D341Med (cell line): ENCODE results near the gene CERS4.
"Not testable (repeated sequence)": the region's sequence is repeated elsewhere in the genome, so short reads cannot be mapped to it uniquely, and the experiment has no call there.

Source experiments
- DNase-seq: peaks from one replicate; pipeline ENCODE4 v3.0.0; 2012; ENCODE audit warnings: low spot score

CERS4 gene

GRCh38 chr19:8210421-8211101 is 1.4 kb downstream of the CERS4 start:
- peak; percentile 39 for DNase-seq

- peak; percentile 75 for DNase-seq
Observed at GRCh38 chr19:8212212-8212611, 3.0 kb downstream of the CERS4 start.

GRCh38 chr19:8212916-8213315 is 3.7 kb downstream of the CERS4 start:
- no peak for DNase-seq

- peak; percentile 65 for DNase-seq
Observed at GRCh38 chr19:8213827-8214672, 4.9 kb downstream of the CERS4 start.

- no peak for DNase-seq
Observed at GRCh38 chr19:8214802-8215201, 5.6 kb downstream of the CERS4 start.

GRCh38 chr19:8215783-8216182 is 6.6 kb downstream of the CERS4 start:
- no peak for DNase-seq

- no peak for DNase-seq
Observed at GRCh38 chr19:8216357-8216756, 7.2 kb downstream of the CERS4 start.

- DNase-seq, result not testable (repeated sequence)
Observed at GRCh38 chr19:8218127-8218526, 9.0 kb downstream of the CERS4 start.

GRCh38 chr19:8220481-8220880 is 11.3 kb downstream of the CERS4 start:
- no peak for DNase-seq

GRCh38 chr19:8221161-8221560 is 12.0 kb downstream of the CERS4 start:
- no peak for DNase-seq

GRCh38 chr19:8223442-8223841 is 14.3 kb downstream of the CERS4 start:
- DNase-seq, result not testable (repeated sequence)

GRCh38 chr19:8224394-8225145 is 15.4 kb downstream of the CERS4 start:
- no peak for DNase-seq

GRCh38 chr19:8231073-8231604 is 22.0 kb downstream of the CERS4 start:
- DNase-seq, result no peak

GRCh38 chr19:8233370-8233769 is 24.2 kb downstream of the CERS4 start:
- no peak for DNase-seq

- DNase-seq, result no peak
Observed at GRCh38 chr19:8237026-8237425, 27.9 kb downstream of the CERS4 start.

- peak; percentile 81 for DNase-seq
Observed at GRCh38 chr19:8238251-8238650, 29.1 kb downstream of the CERS4 start.

GRCh38 chr19:8239528-8240273 is 30.5 kb downstream of the CERS4 start:
- DNase-seq, result no peak

GRCh38 chr19:8240274-8241229 is 31.4 kb downstream of the CERS4 start:
- DNase-seq, result peak; percentile 80

GRCh38 chr19:8241646-8242045 is 32.5 kb downstream of the CERS4 start:
- DNase-seq, result no peak

GRCh38 chr19:8242211-8242821 is 33.1 kb downstream of the CERS4 start:
- no peak for DNase-seq
